WTC11 (cell line): ENCODE data around the gene UBL7. TPM values are rescaled to one million over a fixed set of nuclear protein-coding genes. Genes with fewer than 3 reads are reported as not detected.

Source experiments
- ATAC-seq: fragments of 200-7000 bp; cut with Tn5 transposase; 2 replicates; pipeline ENCODE4 v1.10.0; 2021; ENCODE audit warnings: mild to moderate bottlenecking, moderate library complexity
- CTCF ChIA-PET: fragments of 300-600 bp; sonication (Branson Sonifier 250); formaldehyde crosslinking; loops from one replicate; lab custom pipeline; 2021; ENCODE audit warnings: antibody characterized with exemption; lab: Charles Lee
- POLR2A ChIA-PET: fragments of 350-600 bp; sonication (Branson Sonifier 250); formaldehyde crosslinking; loops from one replicate; lab custom pipeline; 2021; ENCODE audit warnings: antibody characterized with exemption; lab: Charles Lee
- DNase-seq: peaks from one replicate; pipeline ENCODE4 v3.0.0; 2021; ENCODE audit warnings: low spot score
- H3K27ac Mint-ChIP-seq: 2 replicates; pipeline ENCODE4 v1.8.0; 2021; ENCODE audit warnings: mixed read lengths
- H3K27me3 Mint-ChIP-seq: 2 replicates; pipeline ENCODE4 v1.8.0; 2021; ENCODE audit warnings: low read depth, mild to moderate bottlenecking, moderate library complexity, mixed read lengths
- H3K36me3 Mint-ChIP-seq: 2 replicates; pipeline ENCODE4 v1.8.0; 2021; ENCODE audit warnings: mixed read lengths
- H3K4me1 Mint-ChIP-seq: 2 replicates; pipeline ENCODE4 v1.8.0; 2022; ENCODE audit warnings: mixed read lengths
- H3K4me3 Mint-ChIP-seq: 2 replicates; pipeline ENCODE4 v1.8.0; 2021; ENCODE audit warnings: mild to moderate bottlenecking, moderate library complexity, mixed read lengths
- H3K9me3 Mint-ChIP-seq: 2 replicates; pipeline ENCODE4 v1.8.0; 2021; ENCODE audit warnings: mixed read lengths
- ESRRA ChIP-seq: sonication (generic); formaldehyde crosslinking; IDR thresholded peaks from 2 replicates; pipeline ENCODE4 v1.8.1; 2022; ENCODE audit warnings: mild to moderate bottlenecking, missing genetic modification reagents, borderline replicate concordance
- FOXP1 ChIP-seq: sonication (generic); formaldehyde crosslinking; IDR thresholded peaks from 2 replicates; pipeline ENCODE4 v1.8.0; 2022; ENCODE audit warnings: missing genetic modification reagents, mild to moderate bottlenecking, moderate library complexity, borderline replicate concordance
- GABPB1 ChIP-seq: sonication (generic); formaldehyde crosslinking; IDR thresholded peaks from 2 replicates; pipeline ENCODE4 v1.8.1; 2023; ENCODE audit warnings: mild to moderate bottlenecking, missing genetic modification reagents
- IRF2 ChIP-seq: sonication (generic); formaldehyde crosslinking; IDR thresholded peaks from 2 replicates; pipeline ENCODE4 v1.8.0; 2022; ENCODE audit warnings: low read depth, missing genetic modification reagents, borderline replicate concordance
- JAZF1 ChIP-seq: fragments of 250-450 bp; sonication (Bioruptor Pico); IDR thresholded peaks from 2 replicates; pipeline ENCODE4 v1.9.0; 2021; ENCODE audit warnings: moderate library complexity, mild to moderate bottlenecking, inconsistent platforms
- NFYB ChIP-seq: sonication (generic); formaldehyde crosslinking; conservative IDR thresholded peaks from 2 replicates; pipeline ENCODE4 v1.8.0; 2022; ENCODE audit warnings: low read depth, missing genetic modification reagents
- NR2C2 ChIP-seq: sonication (generic); formaldehyde crosslinking; IDR thresholded peaks from 2 replicates; pipeline ENCODE4 v1.8.0; 2022; ENCODE audit warnings: mild to moderate bottlenecking, missing genetic modification reagents
- PRRX2 ChIP-seq: fragments of 250-450 bp; sonication (Bioruptor Pico); IDR thresholded peaks from 2 replicates; pipeline ENCODE4 v1.8.0; 2021; ENCODE audit warnings: mild to moderate bottlenecking
- SMAD4 ChIP-seq: sonication (generic); formaldehyde crosslinking; IDR thresholded peaks from 2 replicates; pipeline ENCODE4 v1.8.0; 2022; ENCODE audit warnings: mild to moderate bottlenecking, missing genetic modification reagents
- ZNF263 ChIP-seq: sonication (generic); formaldehyde crosslinking; IDR thresholded peaks from 2 replicates; pipeline ENCODE4 v1.8.1; 2022; ENCODE audit warnings: low read depth, mild to moderate bottlenecking, moderate library complexity, missing genetic modification reagents
- total RNA-seq: library from RNA; stranded (reverse); gene quantifications from 3 replicates; pipeline ENCODE4 v1.2.3, GENCODE V29; 2021
- TF ChIP-seq, protein P1 (sequence below): sonication (generic); formaldehyde crosslinking; IDR thresholded peaks from 2 replicates; pipeline ENCODE4 v1.8.1; 2022; ENCODE audit warnings: low read depth, missing genetic modification reagents, borderline replicate concordance
- TF ChIP-seq, protein P2 (sequence below): sonication (generic); formaldehyde crosslinking; IDR thresholded peaks from 2 replicates; pipeline ENCODE4 v1.8.1; 2022; ENCODE audit warnings: mild to moderate bottlenecking, moderate library complexity, missing genetic modification reagents
- TF ChIP-seq, protein P3 (sequence below): sonication (generic); formaldehyde crosslinking; IDR thresholded peaks from 2 replicates; pipeline ENCODE4 v1.8.0; 2022; ENCODE audit warnings: mild to moderate bottlenecking, missing genetic modification reagents
- TF ChIP-seq, protein P4 (sequence below): sonication (generic); formaldehyde crosslinking; IDR thresholded peaks from 2 replicates; pipeline ENCODE4 v1.8.0; 2022; ENCODE audit warnings: mild to moderate bottlenecking, missing genetic modification reagents
- TF ChIP-seq, protein P5 (sequence below): sonication (generic); formaldehyde crosslinking; IDR thresholded peaks from 2 replicates; pipeline ENCODE4 v1.8.0; 2022; ENCODE audit warnings: missing genetic modification reagents
- TF ChIP-seq, protein P6 (sequence below): fragments of 250-450 bp; sonication (Bioruptor Pico); IDR thresholded peaks from 2 replicates; pipeline ENCODE4 v1.8.0; 2021; ENCODE audit warnings: mild to moderate bottlenecking
- TF ChIP-seq, protein P7 (sequence below): fragments of 200-600 bp; IDR thresholded peaks from 2 replicates; pipeline ENCODE4 v1.8.0; 2022; ENCODE audit warnings: antibody characterized with exemption

UBL7 gene
- total RNA-seq, 1 experiment from 2014 or later = 70.1 TPM

DNA sequence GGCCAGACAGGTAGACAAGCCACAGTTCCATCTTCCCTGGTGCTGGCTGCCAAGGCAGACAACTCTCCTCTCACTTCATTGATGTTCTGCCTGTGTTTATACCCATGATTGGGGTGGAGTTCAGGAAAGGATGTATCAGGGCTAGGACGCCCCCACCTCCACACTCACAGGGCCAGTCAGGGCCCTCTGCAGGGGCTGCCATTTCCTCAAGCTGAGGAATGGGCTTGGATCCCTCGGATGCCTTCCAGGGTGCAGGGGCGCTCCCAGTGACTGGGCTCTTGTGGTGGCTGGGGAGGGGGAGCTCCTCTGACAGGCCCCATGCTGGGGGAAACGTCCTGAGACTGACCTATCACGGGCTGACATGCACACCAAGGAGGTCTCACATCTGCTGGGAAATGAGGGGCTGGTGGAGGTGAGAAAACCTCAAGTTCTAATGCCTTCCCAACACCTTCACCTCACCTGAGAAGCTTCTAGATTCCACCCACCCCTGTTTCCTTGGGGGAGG lies 58.6 kb downstream of the UBL7 start:
- no peak for TF ChIP-seq ZNF263 (CRISPR knock-in tag)
- H3K4me1 Mint-ChIP-seq = peaks cover 11% of the 10 kb centered on the region
- no peaks in the 10 kb centered on the region; the same call in 1 of the 2 replicates for H3K27me3 Mint-ChIP-seq
- CTCF ChIA-PET = interaction anchor here (1.5 to 2.9 kb wide), 2 partner anchors 20 to 23 kb away, joined by 5 to 11 read pairs; no protein-coding TSS in a partner anchor
- no peaks in the 10 kb centered on the region for H3K9me3 Mint-ChIP-seq
- H3K27ac Mint-ChIP-seq = no peak overlapping the region
- no peaks in the 10 kb centered on the region for H3K36me3 Mint-ChIP-seq
- POLR2A ChIA-PET = no interaction called here
- DNase-seq = no peak
- no peak overlapping the region for H3K4me3 Mint-ChIP-seq
- no peak for ATAC-seq

DNA sequence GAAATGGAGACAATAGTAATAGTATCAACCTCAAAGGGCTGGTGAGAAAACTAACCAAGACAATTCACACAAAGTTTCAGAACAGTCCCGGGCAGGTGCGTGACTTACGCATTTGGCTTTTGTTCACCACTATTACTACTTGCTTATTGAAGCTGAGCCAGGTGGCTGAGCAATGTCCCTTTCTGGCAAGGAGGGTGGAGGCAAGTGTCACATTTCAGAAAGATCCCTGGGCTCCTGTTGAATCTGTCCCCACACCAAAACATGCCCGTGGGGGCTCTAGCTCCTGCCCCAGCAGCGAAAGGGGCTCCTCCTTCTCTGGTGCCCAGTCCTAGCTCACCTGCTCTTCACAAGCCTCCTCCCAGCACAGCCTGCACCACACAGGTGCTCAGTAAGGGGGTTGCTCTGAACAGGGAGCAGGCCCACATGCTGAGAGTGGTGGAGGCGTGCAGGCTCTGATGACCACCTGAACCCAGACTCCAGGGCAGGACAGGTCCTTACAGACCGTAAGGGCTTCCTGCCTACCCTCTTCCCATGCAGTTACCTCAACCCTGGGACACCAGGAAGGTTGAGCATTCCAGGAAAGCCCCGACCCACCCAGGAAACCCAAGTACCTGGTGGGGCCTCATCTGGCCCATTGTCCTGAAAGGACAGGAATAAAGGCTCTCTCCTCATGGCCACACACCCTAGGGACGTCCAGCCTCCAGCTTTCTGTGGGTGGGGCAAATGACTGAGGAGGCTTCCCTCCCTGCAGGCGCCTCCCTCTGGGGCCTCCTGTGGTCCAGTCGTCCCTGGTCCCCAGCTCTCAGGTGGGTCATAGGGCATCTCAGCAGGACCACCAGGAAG lies 59.8 kb downstream of the UBL7 start:
- POLR2A ChIA-PET = no interaction called here
- ATAC-seq = no peak
- H3K9me3 Mint-ChIP-seq = no peaks in the 10 kb centered on the region
- CTCF ChIA-PET = interaction anchor here (1.1 to 1.3 kb wide), 2 partner anchors 8 to 19 kb away, joined by 3 to 5 read pairs; no protein-coding TSS in a partner anchor
- TF ChIP-seq, protein P1, sequence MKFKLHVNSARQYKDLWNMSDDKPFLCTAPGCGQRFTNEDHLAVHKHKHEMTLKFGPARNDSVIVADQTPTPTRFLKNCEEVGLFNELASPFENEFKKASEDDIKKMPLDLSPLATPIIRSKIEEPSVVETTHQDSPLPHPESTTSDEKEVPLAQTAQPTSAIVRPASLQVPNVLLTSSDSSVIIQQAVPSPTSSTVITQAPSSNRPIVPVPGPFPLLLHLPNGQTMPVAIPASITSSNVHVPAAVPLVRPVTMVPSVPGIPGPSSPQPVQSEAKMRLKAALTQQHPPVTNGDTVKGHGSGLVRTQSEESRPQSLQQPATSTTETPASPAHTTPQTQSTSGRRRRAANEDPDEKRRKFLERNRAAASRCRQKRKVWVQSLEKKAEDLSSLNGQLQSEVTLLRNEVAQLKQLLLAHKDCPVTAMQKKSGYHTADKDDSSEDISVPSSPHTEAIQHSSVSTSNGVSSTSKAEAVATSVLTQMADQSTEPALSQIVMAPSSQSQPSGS (CRISPR knock-in tag) = no peak
- TF ChIP-seq SMAD4 (CRISPR knock-in tag) (no peak), FOXP1 (no peak), IRF2 (no peak), PRRX2 (no peak), JAZF1 (CRISPR knock-in tag) (no peak), GABPB1 (no peak), ESRRA (CRISPR knock-in tag) (no peak), NFYB (CRISPR knock-in tag) (no peak), NR2C2 (no peak)
- TF ChIP-seq, protein P2, sequence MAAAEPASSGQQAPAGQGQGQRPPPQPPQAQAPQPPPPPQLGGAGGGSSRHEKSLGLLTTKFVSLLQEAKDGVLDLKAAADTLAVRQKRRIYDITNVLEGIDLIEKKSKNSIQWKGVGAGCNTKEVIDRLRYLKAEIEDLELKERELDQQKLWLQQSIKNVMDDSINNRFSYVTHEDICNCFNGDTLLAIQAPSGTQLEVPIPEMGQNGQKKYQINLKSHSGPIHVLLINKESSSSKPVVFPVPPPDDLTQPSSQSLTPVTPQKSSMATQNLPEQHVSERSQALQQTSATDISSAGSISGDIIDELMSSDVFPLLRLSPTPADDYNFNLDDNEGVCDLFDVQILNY (CRISPR knock-in tag) = no peak
- TF ChIP-seq, protein P3, sequence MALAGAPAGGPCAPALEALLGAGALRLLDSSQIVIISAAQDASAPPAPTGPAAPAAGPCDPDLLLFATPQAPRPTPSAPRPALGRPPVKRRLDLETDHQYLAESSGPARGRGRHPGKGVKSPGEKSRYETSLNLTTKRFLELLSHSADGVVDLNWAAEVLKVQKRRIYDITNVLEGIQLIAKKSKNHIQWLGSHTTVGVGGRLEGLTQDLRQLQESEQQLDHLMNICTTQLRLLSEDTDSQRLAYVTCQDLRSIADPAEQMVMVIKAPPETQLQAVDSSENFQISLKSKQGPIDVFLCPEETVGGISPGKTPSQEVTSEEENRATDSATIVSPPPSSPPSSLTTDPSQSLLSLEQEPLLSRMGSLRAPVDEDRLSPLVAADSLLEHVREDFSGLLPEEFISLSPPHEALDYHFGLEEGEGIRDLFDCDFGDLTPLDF (CRISPR knock-in tag) = no peak
- TF ChIP-seq, protein P4, sequence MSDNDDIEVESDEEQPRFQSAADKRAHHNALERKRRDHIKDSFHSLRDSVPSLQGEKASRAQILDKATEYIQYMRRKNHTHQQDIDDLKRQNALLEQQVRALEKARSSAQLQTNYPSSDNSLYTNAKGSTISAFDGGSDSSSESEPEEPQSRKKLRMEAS (CRISPR knock-in tag) = no peak
- TF ChIP-seq, protein P5, sequence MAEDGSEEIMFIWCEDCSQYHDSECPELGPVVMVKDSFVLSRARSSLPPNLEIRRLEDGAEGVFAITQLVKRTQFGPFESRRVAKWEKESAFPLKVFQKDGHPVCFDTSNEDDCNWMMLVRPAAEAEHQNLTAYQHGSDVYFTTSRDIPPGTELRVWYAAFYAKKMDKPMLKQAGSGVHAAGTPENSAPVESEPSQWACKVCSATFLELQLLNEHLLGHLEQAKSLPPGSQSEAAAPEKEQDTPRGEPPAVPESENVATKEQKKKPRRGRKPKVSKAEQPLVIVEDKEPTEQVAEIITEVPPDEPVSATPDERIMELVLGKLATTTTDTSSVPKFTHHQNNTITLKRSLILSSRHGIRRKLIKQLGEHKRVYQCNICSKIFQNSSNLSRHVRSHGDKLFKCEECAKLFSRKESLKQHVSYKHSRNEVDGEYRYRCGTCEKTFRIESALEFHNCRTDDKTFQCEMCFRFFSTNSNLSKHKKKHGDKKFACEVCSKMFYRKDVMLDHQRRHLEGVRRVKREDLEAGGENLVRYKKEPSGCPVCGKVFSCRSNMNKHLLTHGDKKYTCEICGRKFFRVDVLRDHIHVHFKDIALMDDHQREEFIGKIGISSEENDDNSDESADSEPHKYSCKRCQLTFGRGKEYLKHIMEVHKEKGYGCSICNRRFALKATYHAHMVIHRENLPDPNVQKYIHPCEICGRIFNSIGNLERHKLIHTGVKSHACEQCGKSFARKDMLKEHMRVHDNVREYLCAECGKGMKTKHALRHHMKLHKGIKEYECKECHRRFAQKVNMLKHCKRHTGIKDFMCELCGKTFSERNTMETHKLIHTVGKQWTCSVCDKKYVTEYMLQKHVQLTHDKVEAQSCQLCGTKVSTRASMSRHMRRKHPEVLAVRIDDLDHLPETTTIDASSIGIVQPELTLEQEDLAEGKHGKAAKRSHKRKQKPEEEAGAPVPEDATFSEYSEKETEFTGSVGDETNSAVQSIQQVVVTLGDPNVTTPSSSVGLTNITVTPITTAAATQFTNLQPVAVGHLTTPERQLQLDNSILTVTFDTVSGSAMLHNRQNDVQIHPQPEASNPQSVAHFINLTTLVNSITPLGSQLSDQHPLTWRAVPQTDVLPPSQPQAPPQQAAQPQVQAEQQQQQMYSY (CRISPR knock-in tag) = no peak
- TF ChIP-seq, protein P6, sequence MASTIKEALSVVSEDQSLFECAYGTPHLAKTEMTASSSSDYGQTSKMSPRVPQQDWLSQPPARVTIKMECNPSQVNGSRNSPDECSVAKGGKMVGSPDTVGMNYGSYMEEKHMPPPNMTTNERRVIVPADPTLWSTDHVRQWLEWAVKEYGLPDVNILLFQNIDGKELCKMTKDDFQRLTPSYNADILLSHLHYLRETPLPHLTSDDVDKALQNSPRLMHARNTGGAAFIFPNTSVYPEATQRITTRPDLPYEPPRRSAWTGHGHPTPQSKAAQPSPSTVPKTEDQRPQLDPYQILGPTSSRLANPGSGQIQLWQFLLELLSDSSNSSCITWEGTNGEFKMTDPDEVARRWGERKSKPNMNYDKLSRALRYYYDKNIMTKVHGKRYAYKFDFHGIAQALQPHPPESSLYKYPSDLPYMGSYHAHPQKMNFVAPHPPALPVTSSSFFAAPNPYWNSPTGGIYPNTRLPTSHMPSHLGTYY (CRISPR knock-in tag) = no peak
- TF ChIP-seq, protein P7, sequence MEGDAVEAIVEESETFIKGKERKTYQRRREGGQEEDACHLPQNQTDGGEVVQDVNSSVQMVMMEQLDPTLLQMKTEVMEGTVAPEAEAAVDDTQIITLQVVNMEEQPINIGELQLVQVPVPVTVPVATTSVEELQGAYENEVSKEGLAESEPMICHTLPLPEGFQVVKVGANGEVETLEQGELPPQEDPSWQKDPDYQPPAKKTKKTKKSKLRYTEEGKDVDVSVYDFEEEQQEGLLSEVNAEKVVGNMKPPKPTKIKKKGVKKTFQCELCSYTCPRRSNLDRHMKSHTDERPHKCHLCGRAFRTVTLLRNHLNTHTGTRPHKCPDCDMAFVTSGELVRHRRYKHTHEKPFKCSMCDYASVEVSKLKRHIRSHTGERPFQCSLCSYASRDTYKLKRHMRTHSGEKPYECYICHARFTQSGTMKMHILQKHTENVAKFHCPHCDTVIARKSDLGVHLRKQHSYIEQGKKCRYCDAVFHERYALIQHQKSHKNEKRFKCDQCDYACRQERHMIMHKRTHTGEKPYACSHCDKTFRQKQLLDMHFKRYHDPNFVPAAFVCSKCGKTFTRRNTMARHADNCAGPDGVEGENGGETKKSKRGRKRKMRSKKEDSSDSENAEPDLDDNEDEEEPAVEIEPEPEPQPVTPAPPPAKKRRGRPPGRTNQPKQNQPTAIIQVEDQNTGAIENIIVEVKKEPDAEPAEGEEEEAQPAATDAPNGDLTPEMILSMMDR = no peak
- TF ChIP-seq, all 79 proteins: peak for 0
- no peak for DNase-seq
- Mint-ChIP-seq H3K27me3 (no peaks in the 10 kb centered on the region; the same call in 1 of the 2 replicates), H3K27ac (no peak overlapping the region), H3K4me3 (no peak overlapping the region), H3K4me1 (peaks cover 13% of the 10 kb centered on the region), H3K36me3 (no peaks in the 10 kb centered on the region)
